ENCODE data around the gene RNF169. TPM values are rescaled to one million over a fixed set of nuclear protein-coding genes. Genes with fewer than 3 reads are reported as not detected.

Gene RNF169
- total and polyA plus RNA-seq, 2 of the 8 experiments (the other 6 are each of a cell fraction or from before 2014, with no cell fraction given) = 3.6 to 12.5 TPM

- Histone ChIP-seq H3K27me3 (replicated peaks in 1 of 4; ENCODE audit: control insufficient read depth in 3 of 4, extremely low read depth in 1 of 4, insufficient read depth in 3 of 4, low read length in 3 of 4) (peaks cover 0 to 2% (median 0%) of the 10 kb centered on the region in 4 experiments; a peak in 1 of 7 replicates), H3K4me3 (ENCODE audit: extremely low read depth in 1 of 4, insufficient read depth in 2 of 4, low read depth in 3 of 4, low read length in 4 of 4) (no peak overlapping the region), H4K91ac (replicated peaks; ENCODE audit: insufficient read length, low read length) (no peak overlapping the region), H2BK5ac (ENCODE audit: low read depth, low read length) (no peak overlapping the region), H3K23me2 (ENCODE audit: low read depth, low read length) (no peaks in the 10 kb centered on the region), H3K56ac (replicated peaks; ENCODE audit: insufficient read length, low read depth, low read length) (no peak overlapping the region), H3K4me1 (replicated peaks in 1 of 4; ENCODE audit: control insufficient read depth in 3 of 4, insufficient read depth in 4 of 4, low read length in 3 of 4) (peaks cover 3 to 4% (median 3%) of the 10 kb centered on the region in 4 experiments; a peak in 5 of 7 replicates), H3K9me3 (ENCODE audit: insufficient read depth in 2 of 2, low read depth in 1 of 2, low read length in 1 of 2) (peaks cover 6% of the 10 kb centered on the region in 2 experiments), H4K5ac (ENCODE audit: insufficient read length, low read depth, low read length) (no peak overlapping the region), H3K36me3 (ENCODE audit: control insufficient read depth in 2 of 4, insufficient read depth in 4 of 4, low read length in 3 of 4) (no peaks in the 10 kb centered on the region), H4K20me1 (replicated peaks in 1 of 2; ENCODE audit: control insufficient read depth in 1 of 2, insufficient read depth in 2 of 2, low read length in 2 of 2) (no peaks in the 10 kb centered on the region), H2BK20ac (ENCODE audit: low read length) (no peak overlapping the region), H3K4me2 (ENCODE audit: insufficient read depth in 1 of 2, low read depth in 2 of 2, low read length in 2 of 2) (no peak overlapping the region), H3K27ac (ENCODE audit: low read depth, low read length) (no peak overlapping the region), H3K23ac (ENCODE audit: insufficient read length) (no peak overlapping the region), H3K18ac (ENCODE audit: extremely low read depth, low read length) (no peak overlapping the region), H2AFZ (ENCODE audit: low read length) (no peak overlapping the region), H2BK12ac (ENCODE audit: low read depth, low read length) (no peak overlapping the region), H3K4ac (replicated peaks; ENCODE audit: insufficient read length, low read depth, low read length) (no peak overlapping the region), H2AK5ac (ENCODE audit: low read depth, low read length) (no peak overlapping the region), H3K79me1 (ENCODE audit: low read depth, low read length) (no peaks in the 10 kb centered on the region), H2BK15ac (ENCODE audit: low read length) (no peak overlapping the region), H2BK120ac (replicated peaks; ENCODE audit: low read depth, low read length) (no peak overlapping the region), H3K9ac (replicated peaks in 1 of 4; ENCODE audit: extremely low read depth in 1 of 4, low read depth in 3 of 4, low read length in 3 of 4) (no peak overlapping the region), H3K79me2 (ENCODE audit: control insufficient read depth in 1 of 2, insufficient read depth in 2 of 2, low read length in 2 of 2) (no peaks in the 10 kb centered on the region), H4K8ac (ENCODE audit: extremely low read depth, insufficient read depth, low read length) (no peak overlapping the region), H3K14ac (ENCODE audit: insufficient read length) (no peak overlapping the region)
- DNase-seq (ENCODE audit: low read depth in 1 of 2, low spot score in 2 of 2) (no peak), FAIRE-seq (no peak)
- CTCF ChIA-PET (ENCODE audit: partially characterized antibody) = interaction anchor here (0.8 to 2.1 kb wide), 5 partner anchors 9 to 42 kb away, joined by 3 to 19 read pairs (median 3); no protein-coding TSS in a partner anchor
- POLR2A ChIA-PET (ENCODE audit: partially characterized antibody) = interaction anchor here (1.0 to 1.5 kb wide), 2 partner anchors 9 to 24 kb away, joined by 3 to 4 read pairs; no protein-coding TSS in a partner anchor
- WGBS, 2 experiments (ENCODE audit: extremely low coverage in 1 of 2, insufficient coverage in 1 of 2, insufficient read length in 1 of 2, insufficient replicate concordance in 2 of 2, low coverage in 1 of 2, low lambda C conversion rate in 2 of 2, missing lambda C conversion rate in 1 of 2) = 75% methylated on average over 4 of the region's 4 CpGs; no CpG with 5 or more reads in 1 of the 2 experiments
- TF ChIP-seq EP300 (IDR thresholded peaks at IDR 0.05; ENCODE audit: borderline replicate concordance in 1 of 2, low read depth in 2 of 2, low read length in 2 of 2) (no peak), TAF7 (optimal IDR thresholded peaks at IDR 0.05; ENCODE audit: borderline replicate concordance, low read depth, low read length) (no peak), ATF3 (IDR thresholded peaks at IDR 0.05; ENCODE audit: insufficient read depth, low read depth, low read length) (no peak), NANOG (IDR thresholded peaks at IDR 0.05; ENCODE audit: insufficient read depth, low read depth, low read length, poor library complexity, severe bottlenecking) (no peak), EZH2 (IDR thresholded peaks at IDR 0.05; ENCODE audit: low read depth, low read length, severe bottlenecking) (no peak), RFX5 (IDR thresholded peaks at IDR 0.05; ENCODE audit: borderline replicate concordance, low read depth, low read length) (no peak), PHF8 (conservative IDR thresholded peaks at IDR 0.05; ENCODE audit: low read depth, low read length) (no peak), JUND (IDR thresholded peaks at IDR 0.05; ENCODE audit: low read length) (no peak), CTBP2 (IDR thresholded peaks at IDR 0.05; ENCODE audit: borderline replicate concordance, insufficient read depth, insufficient read length, low read length) (no peak), YY1 (IDR thresholded peaks at IDR 0.05; ENCODE audit: low read depth, low read length) (no peak), TCF12 (IDR thresholded peaks at IDR 0.05; ENCODE audit: low read depth, low read length) (no peak), SAP30 (IDR thresholded peaks at IDR 0.05; ENCODE audit: insufficient read depth, insufficient replicate concordance, low read length) (no peak)
These were observed 4.4 kb upstream of the RNF169 start for GRCh38 chr11:74744277-74744676.

All from H1 (cell line).